Neural cell (in vitro differentiated cells): ENCODE data around the gene KSR2. TPM values are rescaled to one million over a fixed set of nuclear protein-coding genes. Genes with fewer than 3 reads are reported as not detected.

ENCODE experiments used
- H2AFZ ChIP-seq: fragments of 200-600, 300-800 bp; sonication (generic), shearing (Covaris generic); 2 replicates; pipeline ENCODE4 v1.6.0; 2014; ENCODE audit warnings: low read depth, mild to moderate bottlenecking, antibody characterized with exemption, low read length, moderate library complexity
- H3F3A ChIP-seq: fragments of 200-600 bp; shearing (Covaris generic); 2 replicates; pipeline ENCODE4 v1.6.1; 2016; ENCODE audit warnings: mild to moderate bottlenecking, moderate library complexity, mixed read lengths, antibody characterized with exemption, low read length; ENCODE audit not compliant: insufficient read depth, poor library complexity, severe bottlenecking
- H3K27ac ChIP-seq: fragments of 200-600, 300-800 bp; sonication (generic), shearing (Covaris generic); 2 replicates; pipeline ENCODE4 v1.5.1; 2014; ENCODE audit warnings: mild to moderate bottlenecking, low read length, moderate library complexity
- H3K27me3 ChIP-seq: fragments of 300-800, 200-600 bp; sonication (generic), shearing (Covaris generic); 2 replicates; pipeline ENCODE4 v1.6.0; 2014; ENCODE audit warnings: mild to moderate bottlenecking, low read depth, low read length, moderate library complexity; ENCODE audit not compliant: insufficient read depth
- H3K36me3 ChIP-seq: fragments of 300-800, 200-600 bp; sonication (generic), shearing (Covaris generic); 2 replicates; pipeline ENCODE4 v1.5.1; 2014; ENCODE audit warnings: mild to moderate bottlenecking, antibody characterized with exemption, low read length, moderate library complexity; ENCODE audit not compliant: insufficient read depth
- H3K4me2 ChIP-seq: fragments of 300-800, 200-600 bp; sonication (generic), shearing (Covaris generic); 2 replicates; pipeline ENCODE4 v1.6.0; 2014; ENCODE audit warnings: mild to moderate bottlenecking, low read length
- H3K4me3 ChIP-seq: fragments of 300-800, 200-600 bp; sonication (generic), shearing (Covaris generic); 2 replicates; pipeline ENCODE4 v1.5.1; 2014; ENCODE audit warnings: mild to moderate bottlenecking, low read length, moderate library complexity
- H3K79me2 ChIP-seq: fragments of 200-600 bp; shearing (Covaris generic); replicated peaks from 2 replicates; pipeline ENCODE4 v1.6.0; 2014; ENCODE audit warnings: mild to moderate bottlenecking, low read length, moderate library complexity; ENCODE audit not compliant: insufficient read depth
- H3K9ac ChIP-seq: fragments of 300-800, 200-600 bp; sonication (generic), shearing (Covaris generic); 2 replicates; pipeline ENCODE4 v1.6.1; 2016; ENCODE audit warnings: mild to moderate bottlenecking, low read length, mixed read lengths
- H3K9me2 ChIP-seq: fragments of 200-600 bp; shearing (Covaris generic); 2 replicates; pipeline ENCODE4 v1.6.1; 2016; ENCODE audit warnings: mild to moderate bottlenecking, low read length, mixed read lengths; ENCODE audit not compliant: insufficient read depth
- H3K9me3 ChIP-seq: fragments of 200-600, 300-800 bp; sonication (generic), shearing (Covaris generic); 2 replicates; pipeline ENCODE4 v1.6.1; 2016; ENCODE audit warnings: mild to moderate bottlenecking, mixed run types, low read length, moderate library complexity, mixed read lengths
- H4K20me1 ChIP-seq: fragments of 200-600 bp; shearing (Covaris generic); 2 replicates; pipeline ENCODE4 v1.6.1; 2016; ENCODE audit warnings: mild to moderate bottlenecking, mixed run types; ENCODE audit not compliant: insufficient read depth
- CTCF ChIP-seq: fragments of 450-650 bp; IDR thresholded peaks from 2 replicates; pipeline ENCODE4 v1.5.1; 2014; ENCODE audit warnings: antibody characterized with exemption, mild to moderate bottlenecking, moderate library complexity; ENCODE audit not compliant: poor library complexity, severe bottlenecking
- EP300 ChIP-seq: fragments of 450-650 bp; conservative IDR thresholded peaks from 2 replicates; pipeline ENCODE4 v1.6.1; 2014; ENCODE audit warnings: antibody characterized with exemption, mild to moderate bottlenecking, moderate library complexity; ENCODE audit not compliant: poor library complexity, severe bottlenecking
- EZH2 ChIP-seq: fragments of 200-600, 300-800 bp; shearing (Covaris generic), sonication (generic); IDR thresholded peaks from 2 replicates; pipeline ENCODE4 v1.6.1; 2014; ENCODE audit warnings: antibody characterized with exemption, low read length, borderline replicate concordance, mild to moderate bottlenecking; ENCODE audit not compliant: insufficient read depth, poor library complexity, severe bottlenecking
- MXI1 ChIP-seq: fragments of 450-650 bp; conservative IDR thresholded peaks from 2 replicates; pipeline ENCODE4 v1.6.1; 2014; ENCODE audit warnings: antibody characterized with exemption, mild to moderate bottlenecking; ENCODE audit not compliant: poor library complexity, severe bottlenecking
- POLR2AphosphoS5 ChIP-seq: IDR thresholded peaks from 2 replicates; pipeline ENCODE4 v1.6.1; 2012
- RAD21 ChIP-seq: fragments of 450-650 bp; conservative IDR thresholded peaks from 2 replicates; pipeline ENCODE4 v1.6.1; 2014; ENCODE audit warnings: antibody characterized with exemption, mild to moderate bottlenecking, moderate library complexity
- REST ChIP-seq: IDR thresholded peaks from 2 replicates; pipeline ENCODE4 v1.6.1; 2012; ENCODE audit warnings: borderline replicate concordance
- SMC3 ChIP-seq: fragments of 450-650 bp; conservative IDR thresholded peaks from 2 replicates; pipeline ENCODE4 v1.6.1; 2014; ENCODE audit warnings: antibody characterized with exemption, mild to moderate bottlenecking, moderate library complexity; ENCODE audit not compliant: poor library complexity
- TAF1 ChIP-seq: IDR thresholded peaks from 2 replicates; pipeline ENCODE4 v1.6.1; 2012; ENCODE audit warnings: low read depth
- polyA plus RNA-seq: library from polyadenylated mRNA; depleted of rRNA; stranded (reverse); fragments of >200 nt; gene quantifications from 2 replicates; pipeline ENCODE4 v1.2.3, GENCODE V29; 2014

KSR2 gene
- polyA plus RNA-seq, 1 donor from 2014 or later: 3.0 TPM

GRCh38 chr12:117441751-117442150, 527.0 kb downstream of the KSR2 start:
- TF ChIP-seq RAD21: no peak
- no peak for TF ChIP-seq TAF1
- no peak for TF ChIP-seq CTCF
- TF ChIP-seq REST: no peak
- no peak for TF ChIP-seq POLR2AphosphoS5
- TF ChIP-seq EZH2: no peak
- TF ChIP-seq SMC3: no peak
- TF ChIP-seq MXI1: no peak
- no peak for TF ChIP-seq EP300
- Histone ChIP-seq H3K9me2 (no peaks in the 10 kb centered on the region), H3K27me3 (no peaks in the 10 kb centered on the region), H2AFZ (no peak overlapping the region), H3F3A (no peaks in the 10 kb centered on the region), H3K9ac (no peak overlapping the region), H4K20me1 (no peaks in the 10 kb centered on the region), H3K4me3 (no peak overlapping the region), H3K4me2 (no peak overlapping the region), H3K79me2 (no peaks in the 10 kb centered on the region), H3K9me3 (no peaks in the 10 kb centered on the region), H3K36me3 (no peaks in the 10 kb centered on the region), H3K27ac (no peak overlapping the region)

GRCh38 chr12:117440384-117440783, 528.4 kb downstream of the KSR2 start:
- TF ChIP-seq TAF1 (no peak), REST (no peak), RAD21 (no peak), MXI1 (no peak), POLR2AphosphoS5 (no peak), EP300 (no peak)
- H2AFZ ChIP-seq: no peak overlapping the region
- H3K9me3 ChIP-seq: no peaks in the 10 kb centered on the region
- H3K27ac ChIP-seq: no peak overlapping the region
- H3K4me3 ChIP-seq: no peak overlapping the region
- no peaks in the 10 kb centered on the region for H3K36me3 ChIP-seq
- no peaks in the 10 kb centered on the region for H3F3A ChIP-seq
- no peak overlapping the region for H3K9ac ChIP-seq
- no peaks in the 10 kb centered on the region for H4K20me1 ChIP-seq
- H3K27me3 ChIP-seq: no peaks in the 10 kb centered on the region
- no peak overlapping the region for H3K4me2 ChIP-seq
- no peaks in the 10 kb centered on the region for H3K79me2 ChIP-seq
- no peaks in the 10 kb centered on the region for H3K9me2 ChIP-seq
